A549 (cell line): Measurements from ENCODE around the gene ERN1.
A peak's percentile ranks its signal among the peaks of the same experiment; 100 is the strongest.

Experiments
- CEBPB ChIP-seq, 2 experiments: fragments of >200 bp in 1 of 2; sonication (Bioruptor Twin) in 1 of 2; formaldehyde crosslinking in 1 of 2; IDR thresholded peaks; 2 replicates each; pipeline ENCODE4 v1.6.1; 2012 to 2016
- ESRRA ChIP-seq: fragments of 150-350 bp; IDR thresholded peaks from 2 replicates; pipeline ENCODE4 v1.6.1; 2014; ENCODE audit warnings: mild to moderate bottlenecking, low read length, borderline replicate concordance
- FOSL2 ChIP-seq, 2 experiments: fragments of 450-650 bp in 1 of 2; fragments of >200 bp in 1 of 2; sonication (Bioruptor Twin) in 1 of 2; formaldehyde crosslinking; IDR thresholded peaks; 2 replicates each; pipeline versions ENCODE4 v1.5.0 to v1.6.1; 2016 to 2020; ENCODE audit warnings: mild to moderate bottlenecking in 1 of 2, moderate library complexity in 1 of 2
- KDM1A ChIP-seq: fragments of 200-600 bp; sonication (generic); IDR thresholded peaks from 2 replicates; pipeline ENCODE4 v1.6.1; 2016; ENCODE audit warnings: low read depth, mild to moderate bottlenecking
- NPAS2 ChIP-seq: fragments of 250-450 bp; sonication (Bioruptor Pico); IDR thresholded peaks from 2 replicates; pipeline ENCODE4 v1.8.0; 2022; ENCODE audit warnings: mild to moderate bottlenecking, moderate library complexity, borderline replicate concordance
- POLR2A ChIP-seq: IDR thresholded peaks from 2 replicates; pipeline ENCODE4 v1.6.1; 2012; ENCODE audit warnings: mild to moderate bottlenecking, low read length
- ZSCAN20 ChIP-seq: fragments of 250-450 bp; sonication (Bioruptor Pico); IDR thresholded peaks from 2 replicates; pipeline ENCODE4 v1.8.0; 2022; ENCODE audit warnings: mild to moderate bottlenecking, moderate library complexity
- TF ChIP-seq, protein P1 (sequence below): IDR thresholded peaks from 2 replicates; pipeline ENCODE4 v1.6.1; 2012
- TF ChIP-seq, protein P2 (sequence below): IDR thresholded peaks from 2 replicates; pipeline ENCODE4 v1.6.1; 2012

DNA sequence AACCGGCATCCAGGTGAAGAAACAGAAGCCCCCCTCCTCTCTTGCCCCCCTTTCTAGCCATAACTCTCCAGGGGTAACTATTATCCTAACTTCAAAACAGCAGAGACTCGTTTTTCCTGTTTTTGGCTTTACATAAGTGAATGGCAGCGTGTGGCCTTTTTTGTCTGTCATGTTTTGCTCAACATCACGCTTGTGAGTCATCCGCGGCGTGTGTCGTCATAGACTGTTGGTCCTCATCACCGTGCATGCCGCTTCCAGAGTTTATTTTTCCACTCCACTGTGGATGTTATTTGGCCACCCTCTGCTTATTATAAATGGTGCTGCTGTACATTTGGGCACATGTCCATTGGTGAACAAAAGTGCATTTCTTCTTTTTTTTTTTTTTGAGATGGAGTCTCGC lies 52.6 kb downstream of the ERN1 start:
- no peak for TF ChIP-seq ZSCAN20 (CRISPR knock-in tag)
- no peak for TF ChIP-seq KDM1A
- TF ChIP-seq CEBPB (IDR thresholded peaks at IDR 0.05): no peak
- TF ChIP-seq, protein P1, sequence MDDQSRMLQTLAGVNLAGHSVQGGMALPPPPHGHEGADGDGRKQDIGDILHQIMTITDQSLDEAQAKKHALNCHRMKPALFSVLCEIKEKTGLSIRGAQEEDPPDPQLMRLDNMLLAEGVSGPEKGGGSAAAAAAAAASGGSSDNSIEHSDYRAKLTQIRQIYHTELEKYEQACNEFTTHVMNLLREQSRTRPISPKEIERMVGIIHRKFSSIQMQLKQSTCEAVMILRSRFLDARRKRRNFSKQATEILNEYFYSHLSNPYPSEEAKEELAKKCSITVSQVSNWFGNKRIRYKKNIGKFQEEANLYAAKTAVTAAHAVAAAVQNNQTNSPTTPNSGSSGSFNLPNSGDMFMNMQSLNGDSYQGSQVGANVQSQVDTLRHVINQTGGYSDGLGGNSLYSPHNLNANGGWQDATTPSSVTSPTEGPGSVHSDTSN: no peak
- TF ChIP-seq, protein P2, sequence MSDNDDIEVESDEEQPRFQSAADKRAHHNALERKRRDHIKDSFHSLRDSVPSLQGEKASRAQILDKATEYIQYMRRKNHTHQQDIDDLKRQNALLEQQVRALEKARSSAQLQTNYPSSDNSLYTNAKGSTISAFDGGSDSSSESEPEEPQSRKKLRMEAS: no peak
- TF ChIP-seq ESRRA: no peak
- no peak for TF ChIP-seq NPAS2 (CRISPR knock-in tag)
- TF ChIP-seq POLR2A: no peak
- no peak for TF ChIP-seq FOSL2 (IDR thresholded peaks at IDR 0.05)
- TF ChIP-seq FOSL2 (CRISPR knock-in tag; IDR thresholded peaks at IDR 0.05): peak; percentile 46
